MM.1S (cell line): ENCODE data around the gene BMP2K.

Experiments
- DNase-seq: peaks from one replicate; pipeline ENCODE4 v3.0.0-alpha.2; 2015
- H2AFZ ChIP-seq: fragments of 300-600 bp; sonication (generic); 2 replicates; pipeline ENCODE4 v1.6.0; 2016; ENCODE audit warnings: antibody characterized with exemption, low read length
- H3F3A ChIP-seq: fragments of 300-600 bp; sonication (generic); 2 replicates; pipeline ENCODE4 v1.6.1; 2016; ENCODE audit warnings: mild to moderate bottlenecking, antibody characterized with exemption, low read length, moderate library complexity, mixed read lengths; ENCODE audit not compliant: insufficient read depth
- H3K27ac ChIP-seq: fragments of 300-600 bp; sonication (generic); 2 replicates; pipeline ENCODE4 v1.5.1; 2016; ENCODE audit warnings: mild to moderate bottlenecking, low read length
- H3K27me3 ChIP-seq: fragments of 300-600 bp; sonication (generic); replicated peaks from 2 replicates; pipeline ENCODE4 v1.6.0; 2016; ENCODE audit warnings: low read length; ENCODE audit not compliant: insufficient read depth
- H3K36me3 ChIP-seq: fragments of 300-600 bp; sonication (generic); replicated peaks from 2 replicates; pipeline ENCODE4 v1.6.1; 2016; ENCODE audit warnings: mild to moderate bottlenecking, low read length, mixed read lengths; ENCODE audit not compliant: insufficient read depth
- H3K4me1 ChIP-seq: fragments of 300-600 bp; sonication (generic); 2 replicates; pipeline ENCODE4 v1.6.1; 2016; ENCODE audit warnings: low read length, mixed read lengths
- H3K4me2 ChIP-seq: fragments of 300-600 bp; sonication (generic); 2 replicates; pipeline ENCODE4 v1.6.0; 2016; ENCODE audit warnings: low read depth, low read length
- H3K4me3 ChIP-seq: fragments of 300-600 bp; sonication (generic); 2 replicates; pipeline ENCODE4 v1.5.1; 2016; ENCODE audit warnings: low read length, mixed read lengths
- H3K79me2 ChIP-seq: fragments of 300-600 bp; sonication (generic); 2 replicates; pipeline ENCODE4 v1.6.1; 2016; ENCODE audit warnings: mixed run types, low read length, mixed read lengths
- H3K9ac ChIP-seq: fragments of 300-600 bp; sonication (generic); 2 replicates; pipeline ENCODE4 v1.6.1; 2016; ENCODE audit warnings: low read length, mixed read lengths
- H3K9me2 ChIP-seq: fragments of 300-600 bp; sonication (generic); replicated peaks from 2 replicates; pipeline ENCODE4 v1.6.1; 2016; ENCODE audit warnings: mild to moderate bottlenecking, low read length, mixed read lengths; ENCODE audit not compliant: insufficient read depth
- H3K9me3 ChIP-seq: fragments of 300-600 bp; sonication (generic); replicated peaks from 2 replicates; pipeline ENCODE4 v1.6.1; 2016; ENCODE audit warnings: mild to moderate bottlenecking, low read length, mixed read lengths; ENCODE audit not compliant: insufficient read depth
- H4K20me1 ChIP-seq: fragments of 300-600 bp; sonication (generic); 2 replicates; pipeline ENCODE4 v1.6.1; 2016; ENCODE audit warnings: mild to moderate bottlenecking, low read length, moderate library complexity, mixed read lengths; ENCODE audit not compliant: insufficient read depth
- CTCF ChIP-seq: fragments of 300-600 bp; sonication (generic); IDR thresholded peaks from 2 replicates; pipeline ENCODE4 v1.5.1; 2016; ENCODE audit warnings: antibody characterized with exemption, low read length, mixed read lengths
- EZH2 ChIP-seq: fragments of 300-600 bp; sonication (generic); optimal IDR thresholded peaks from 2 replicates; pipeline ENCODE3; 2017; ENCODE audit warnings: low read depth, mild to moderate bottlenecking, antibody characterized with exemption, low read length, mixed read lengths
- EZH2phosphoT487 ChIP-seq: fragments of 300-600 bp; sonication (generic); IDR thresholded peaks from 2 replicates; pipeline ENCODE4 v1.6.1; 2018; ENCODE audit warnings: antibody characterized with exemption, low read length

BMP2K gene

GRCh38 chr4:78781924-78782323 is 5.8 kb downstream of the BMP2K start:
- TF ChIP-seq EZH2phosphoT487: no peak
- no peak for TF ChIP-seq EZH2
- TF ChIP-seq CTCF: no peak
- H3K27ac ChIP-seq: no peak overlapping the region
- no peak overlapping the region for H3K4me3 ChIP-seq
- no peaks in the 10 kb centered on the region for H4K20me1 ChIP-seq
- H3K4me1 ChIP-seq: peaks cover 7% of the 10 kb centered on the region; the same call in 1 of the 2 replicates
- no peaks in the 10 kb centered on the region for H3K9me3 ChIP-seq
- no peak overlapping the region for H3K4me2 ChIP-seq
- H3F3A ChIP-seq: no peaks in the 10 kb centered on the region
- no peaks in the 10 kb centered on the region for H3K9me2 ChIP-seq
- no peaks in the 10 kb centered on the region for H3K36me3 ChIP-seq
- H3K79me2 ChIP-seq: peaks cover 64% of the 10 kb centered on the region
- H3K9ac ChIP-seq: no peak overlapping the region
- DNase-seq: no peak
- no peaks in the 10 kb centered on the region for H3K27me3 ChIP-seq
- H2AFZ ChIP-seq: no peak overlapping the region

GRCh38 chr4:78784236-78784865 is 8.2 kb downstream of the BMP2K start:
- H3K9me2 ChIP-seq: no peaks in the 10 kb centered on the region
- H4K20me1 ChIP-seq: no peaks in the 10 kb centered on the region
- H3F3A ChIP-seq: no peaks in the 10 kb centered on the region
- H3K36me3 ChIP-seq: no peaks in the 10 kb centered on the region
- H3K4me1 ChIP-seq: no peaks in the 10 kb centered on the region
- H2AFZ ChIP-seq: no peak overlapping the region
- no peak for TF ChIP-seq EZH2phosphoT487
- TF ChIP-seq CTCF: no peak
- TF ChIP-seq EZH2: no peak
- no peak for DNase-seq
- no peak overlapping the region for H3K4me3 ChIP-seq
- H3K4me2 ChIP-seq: no peak overlapping the region
- H3K27ac ChIP-seq: no peak overlapping the region
- no peaks in the 10 kb centered on the region for H3K27me3 ChIP-seq
- peaks cover 53% of the 10 kb centered on the region for H3K79me2 ChIP-seq
- H3K9ac ChIP-seq: no peak overlapping the region
- no peaks in the 10 kb centered on the region for H3K9me3 ChIP-seq

GRCh38 chr4:78787392-78788006 is 11.3 kb downstream of the BMP2K start:
- H3K4me3 ChIP-seq: no peak overlapping the region
- H4K20me1 ChIP-seq: no peaks in the 10 kb centered on the region
- H3K27me3 ChIP-seq: no peaks in the 10 kb centered on the region
- TF ChIP-seq EZH2phosphoT487 (no peak), CTCF (no peak), EZH2 (no peak)
- H3K4me1 ChIP-seq: no peaks in the 10 kb centered on the region
- H3K27ac ChIP-seq: no peak overlapping the region
- H3K9me3 ChIP-seq: no peaks in the 10 kb centered on the region
- no peaks in the 10 kb centered on the region for H3F3A ChIP-seq
- H3K9ac ChIP-seq: no peak overlapping the region
- H3K9me2 ChIP-seq: no peaks in the 10 kb centered on the region
- H2AFZ ChIP-seq: no peak overlapping the region
- no peak for DNase-seq
- H3K36me3 ChIP-seq: no peaks in the 10 kb centered on the region
- no peak overlapping the region for H3K4me2 ChIP-seq
- H3K79me2 ChIP-seq: peaks cover 44% of the 10 kb centered on the region; the same call in 1 of the 2 replicates
